Measurements from ENCODE around the gene MRPS15. TPM values are rescaled to one million over a fixed set of nuclear protein-coding genes. Genes with fewer than 3 reads are reported as not detected.
"Not testable (repeated sequence)": the region's sequence is repeated elsewhere in the genome, so short reads cannot be mapped to it uniquely, and the experiment has no call there.

Gene MRPS15
- polyA plus RNA-seq, 3 donors = 36.2 to 68.1 (median 66.4) TPM

GRCh38 chr1:36493524-36493923 lies 29.3 kb upstream of the MRPS15 start:
- peaks cover 7 to 10% of the 10 kb centered on the region in 2 donors for H3K4me1 ChIP-seq (ENCODE audit: control insufficient read depth in 1 of 2, insufficient read depth in 2 of 2, low read length in 2 of 2)
- intact Hi-C loops (cut with micrococcal nuclease) = no loop called here
- TF ChIP-seq, protein P1, sequence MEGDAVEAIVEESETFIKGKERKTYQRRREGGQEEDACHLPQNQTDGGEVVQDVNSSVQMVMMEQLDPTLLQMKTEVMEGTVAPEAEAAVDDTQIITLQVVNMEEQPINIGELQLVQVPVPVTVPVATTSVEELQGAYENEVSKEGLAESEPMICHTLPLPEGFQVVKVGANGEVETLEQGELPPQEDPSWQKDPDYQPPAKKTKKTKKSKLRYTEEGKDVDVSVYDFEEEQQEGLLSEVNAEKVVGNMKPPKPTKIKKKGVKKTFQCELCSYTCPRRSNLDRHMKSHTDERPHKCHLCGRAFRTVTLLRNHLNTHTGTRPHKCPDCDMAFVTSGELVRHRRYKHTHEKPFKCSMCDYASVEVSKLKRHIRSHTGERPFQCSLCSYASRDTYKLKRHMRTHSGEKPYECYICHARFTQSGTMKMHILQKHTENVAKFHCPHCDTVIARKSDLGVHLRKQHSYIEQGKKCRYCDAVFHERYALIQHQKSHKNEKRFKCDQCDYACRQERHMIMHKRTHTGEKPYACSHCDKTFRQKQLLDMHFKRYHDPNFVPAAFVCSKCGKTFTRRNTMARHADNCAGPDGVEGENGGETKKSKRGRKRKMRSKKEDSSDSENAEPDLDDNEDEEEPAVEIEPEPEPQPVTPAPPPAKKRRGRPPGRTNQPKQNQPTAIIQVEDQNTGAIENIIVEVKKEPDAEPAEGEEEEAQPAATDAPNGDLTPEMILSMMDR (IDR thresholded peaks at IDR 0.05) = no peak
- WGBS (ENCODE audit: insufficient coverage) = 96% methylated on average over 9 of the region's 9 CpGs
- H3K79me2 ChIP-seq (ENCODE audit: insufficient read depth, low read length) = no peaks in the 10 kb centered on the region
- peaks cover 18% of the 10 kb centered on the region for H3K4me1 Mint-ChIP-seq
- H3K27ac ChIP-seq (ENCODE audit: low read depth in 1 of 2, low read length in 2 of 2) = no peak overlapping the region
- no peaks in the 10 kb centered on the region for H3K36me3 ChIP-seq (replicated peaks in 1 of 2; ENCODE audit: control insufficient read depth in 1 of 2, insufficient read depth in 2 of 2, low read length in 2 of 2)
- no peak for DNase-seq
- no peak overlapping the region for H2AFZ ChIP-seq (ENCODE audit: insufficient read depth, low read depth, low read length, poor library complexity, severe bottlenecking)
- no peak overlapping the region for H3K27ac Mint-ChIP-seq
- H3K4me3 Mint-ChIP-seq = no peak overlapping the region
- no peaks in the 10 kb centered on the region for H4K20me1 ChIP-seq (ENCODE audit: insufficient read depth, low read length)
- no peaks in the 10 kb centered on the region for H3K9me3 ChIP-seq (replicated peaks in 1 of 2; ENCODE audit: control insufficient read depth in 1 of 2, insufficient read depth in 1 of 2, low read length in 2 of 2)
- no peak overlapping the region for H3K4me3 ChIP-seq (replicated peaks in 1 of 3; ENCODE audit: low read depth in 2 of 3, low read length in 3 of 3)
- H3K9ac ChIP-seq (ENCODE audit: insufficient read depth, low read length, poor library complexity, severe bottlenecking) = no peak overlapping the region
- H3K27me3 ChIP-seq (ENCODE audit: control insufficient read depth in 2 of 2, insufficient read depth in 2 of 2, low read length in 2 of 2) = no peaks in the 10 kb centered on the region
- no peak overlapping the region for H3K4me2 ChIP-seq (replicated peaks; ENCODE audit: extremely low read depth, low read length, poor library complexity, severe bottlenecking)
- H3K36me3 Mint-ChIP-seq = no peaks in the 10 kb centered on the region
- peaks cover 0 to 6% (median 6%) of the 10 kb centered on the region in 3 donors for H3K27me3 Mint-ChIP-seq (ENCODE audit: low read depth in 3 of 3)
- H3K9me3 Mint-ChIP-seq = peaks cover 0 to 1% (median 0%) of the 10 kb centered on the region in 7 donors

GRCh38 chr1:36492491-36492890 lies 28.3 kb upstream of the MRPS15 start:
- no peak for DNase-seq
- Mint-ChIP-seq H3K9me3 (peaks cover 0 to 3% (median 0%) of the 10 kb centered on the region in 7 donors), H3K4me1 (peaks cover 28% of the 10 kb centered on the region), H3K27me3 (ENCODE audit: low read depth in 3 of 3) (peaks cover 0 to 8% (median 6%) of the 10 kb centered on the region in 3 donors), H3K4me3 (no peak overlapping the region), H3K27ac (no peak overlapping the region), H3K36me3 (peaks cover 0 to 3% of the 10 kb centered on the region in 2 donors)
- Histone ChIP-seq H3K36me3 (replicated peaks in 1 of 2; ENCODE audit: control insufficient read depth in 1 of 2, insufficient read depth in 2 of 2, low read length in 2 of 2) (no peaks in the 10 kb centered on the region), H3K9ac (ENCODE audit: insufficient read depth, low read length, poor library complexity, severe bottlenecking) (peak overlapping the region; percentile 21), H3K79me2 (ENCODE audit: insufficient read depth, low read length) (no peaks in the 10 kb centered on the region), H3K27me3 (ENCODE audit: control insufficient read depth in 2 of 2, insufficient read depth in 2 of 2, low read length in 2 of 2) (no peaks in the 10 kb centered on the region), H3K27ac (ENCODE audit: low read depth in 1 of 2, low read length in 2 of 2) (no peak overlapping the region), H3K4me2 (replicated peaks; ENCODE audit: extremely low read depth, low read length, poor library complexity, severe bottlenecking) (no peak overlapping the region), H2AFZ (ENCODE audit: insufficient read depth, low read depth, low read length, poor library complexity, severe bottlenecking) (peak overlapping the region; percentile 59), H3K9me3 (replicated peaks in 1 of 2; ENCODE audit: control insufficient read depth in 1 of 2, insufficient read depth in 1 of 2, low read length in 2 of 2) (no peaks in the 10 kb centered on the region), H3K4me1 (ENCODE audit: control insufficient read depth in 1 of 2, insufficient read depth in 2 of 2, low read length in 2 of 2) (peaks cover 18 to 21% of the 10 kb centered on the region in 2 donors), H4K20me1 (ENCODE audit: insufficient read depth, low read length) (no peaks in the 10 kb centered on the region), H3K4me3 (replicated peaks in 1 of 3; ENCODE audit: low read depth in 2 of 3, low read length in 3 of 3) (no peak overlapping the region)
- TF ChIP-seq, protein P1 (IDR thresholded peaks at IDR 0.05) = no peak
- intact Hi-C loops (cut with micrococcal nuclease) = no loop called here
- no CpG with 5 or more reads among the region's 9 CpGs for WGBS (ENCODE audit: insufficient coverage)

GRCh38 chr1:36489258-36490051 lies 25.3 kb upstream of the MRPS15 start:
- H3K9me3 Mint-ChIP-seq; H3K4me3 ChIP-seq (replicated peaks in 1 of 3; ENCODE audit: low read depth in 2 of 3, low read length in 3 of 3); H4K20me1 ChIP-seq (ENCODE audit: insufficient read depth, low read length); intact Hi-C loops (cut with micrococcal nuclease); H3K27ac ChIP-seq (ENCODE audit: low read depth in 1 of 2, low read length in 2 of 2); H3K27me3 ChIP-seq (ENCODE audit: control insufficient read depth in 2 of 2, insufficient read depth in 2 of 2, low read length in 2 of 2); H3K9me3 ChIP-seq (replicated peaks in 1 of 2; ENCODE audit: control insufficient read depth in 1 of 2, insufficient read depth in 1 of 2, low read length in 2 of 2); H3K27me3 Mint-ChIP-seq (ENCODE audit: low read depth in 3 of 3); H3K4me3 Mint-ChIP-seq; H3K36me3 Mint-ChIP-seq; H3K9ac ChIP-seq (ENCODE audit: insufficient read depth, low read length, poor library complexity, severe bottlenecking); H2AFZ ChIP-seq (ENCODE audit: insufficient read depth, low read depth, low read length, poor library complexity, severe bottlenecking); H3K79me2 ChIP-seq (ENCODE audit: insufficient read depth, low read length); H3K4me2 ChIP-seq (replicated peaks; ENCODE audit: extremely low read depth, low read length, poor library complexity, severe bottlenecking); DNase-seq; H3K36me3 ChIP-seq (replicated peaks in 1 of 2; ENCODE audit: control insufficient read depth in 1 of 2, insufficient read depth in 2 of 2, low read length in 2 of 2): not testable (repeated sequence)
- 0% methylated on average over 2 of the region's 10 CpGs for WGBS (ENCODE audit: insufficient coverage)
- peaks cover 48 to 51% of the 10 kb centered on the region in 2 donors for H3K4me1 ChIP-seq (ENCODE audit: control insufficient read depth in 1 of 2, insufficient read depth in 2 of 2, low read length in 2 of 2)
- Mint-ChIP-seq H3K4me1 (peaks cover 58% of the 10 kb centered on the region), H3K27ac (peak overlapping the region in 5 of 7 donors; percentile 8 to 98 (median 53))

Data from CD14-positive monocyte (primary cell).